Neural progenitor cell (in vitro differentiated cells): ENCODE measurements around the gene PCSK2. TPM values are rescaled to one million over a fixed set of nuclear protein-coding genes. Genes with fewer than 3 reads are reported as not detected.
A peak's percentile ranks its signal among the peaks of the same experiment; 100 is the strongest.

Experiments
- DNase-seq: peaks from one replicate; pipeline ENCODE4 v3.0.0-alpha.2; 2016; ENCODE audit warnings: low spot score
- H2AFZ ChIP-seq: fragments of 200-600 bp; sonication (generic); replicated peaks from 2 replicates; pipeline ENCODE4 v1.6.1; 2016; ENCODE audit warnings: antibody characterized with exemption
- H3F3A ChIP-seq: fragments of 200-600 bp; sonication (generic); 2 replicates; pipeline ENCODE4 v1.6.1; 2016; ENCODE audit warnings: antibody characterized with exemption, low read depth
- H3K27ac ChIP-seq: fragments of 200-600 bp; sonication (generic); 2 replicates; pipeline ENCODE4 v1.5.1; 2016; ENCODE audit warnings: mild to moderate bottlenecking
- H3K27me3 ChIP-seq: fragments of 200-600 bp; sonication (generic); 2 replicates; pipeline ENCODE4 v1.6.1; 2016; ENCODE audit warnings: mild to moderate bottlenecking, moderate library complexity
- H3K36me3 ChIP-seq: fragments of 200-600 bp; sonication (generic); 2 replicates; pipeline ENCODE4 v1.5.1; 2016
- H3K4me1 ChIP-seq: fragments of 200-600 bp; sonication (generic); 2 replicates; pipeline ENCODE4 v1.6.1; 2016; ENCODE audit warnings: mixed run types
- H3K4me2 ChIP-seq: fragments of 200-600 bp; sonication (generic); 2 replicates; pipeline ENCODE4 v1.6.1; 2016
- H3K4me3 ChIP-seq: fragments of 200-600 bp; sonication (generic); 2 replicates; pipeline ENCODE4 v1.5.1; 2016
- H3K79me2 ChIP-seq: fragments of 200-600 bp; sonication (generic); 2 replicates; pipeline ENCODE4 v1.6.1; 2016; ENCODE audit warnings: low read depth
- H3K9ac ChIP-seq: fragments of 200-600 bp; sonication (generic); 2 replicates; pipeline ENCODE4 v1.6.1; 2016
- H3K9me3 ChIP-seq: fragments of 200-600 bp; sonication (generic); 2 replicates; pipeline ENCODE4 v1.5.1; 2016; ENCODE audit warnings: low read depth
- H4K20me1 ChIP-seq: fragments of 200-600 bp; sonication (generic); 2 replicates; pipeline ENCODE4 v1.6.1; 2016; ENCODE audit warnings: low read depth
- H3K27ac Mint-ChIP-seq: 3 replicates; pipeline ENCODE4 v1.8.0; 2021; ENCODE audit warnings: mixed read lengths
- H3K27me3 Mint-ChIP-seq: 2 replicates; pipeline ENCODE4 v1.8.0; 2022; ENCODE audit warnings: low read depth, mild to moderate bottlenecking, inconsistent platforms, moderate library complexity, mixed read lengths; ENCODE audit not compliant: insufficient read depth
- H3K36me3 Mint-ChIP-seq: 3 replicates; pipeline ENCODE4 v1.8.0; 2021; ENCODE audit warnings: mixed read lengths
- H3K4me1 Mint-ChIP-seq: 3 replicates; pipeline ENCODE4 v1.8.0; 2021; ENCODE audit warnings: mixed read lengths
- H3K4me3 Mint-ChIP-seq: 3 replicates; pipeline ENCODE4 v1.8.0; 2021; ENCODE audit warnings: mild to moderate bottlenecking, moderate library complexity, mixed read lengths
- H3K9me3 Mint-ChIP-seq: 3 replicates; pipeline ENCODE4 v1.8.0; 2020; ENCODE audit warnings: mixed read lengths
- EZH2 ChIP-seq: fragments of 200-600 bp; sonication (generic); IDR thresholded peaks from 2 replicates; pipeline ENCODE4 v1.6.1; 2017; ENCODE audit warnings: antibody characterized with exemption, mild to moderate bottlenecking, moderate library complexity
- EZH2phosphoT487 ChIP-seq: fragments of 200-600 bp; sonication (generic); IDR thresholded peaks from 2 replicates; pipeline ENCODE4 v1.6.1; 2017; ENCODE audit warnings: antibody characterized with exemption
- total RNA-seq: library from RNA; depleted of rRNA; stranded (reverse); fragments of >200 nt; gene quantifications from 2 replicates; pipeline ENCODE4 v1.2.3, GENCODE V29; 2015; ENCODE audit warnings: low replicate concordance
- TF ChIP-seq, protein P1 (sequence below): fragments of 200-600 bp; sonication (generic); IDR thresholded peaks from 2 replicates; pipeline ENCODE4 v1.5.1; 2017; ENCODE audit warnings: antibody characterized with exemption, mild to moderate bottlenecking

Gene PCSK2
- total RNA-seq, 1 donor from 2014 or later = 0.07 TPM

DNA sequence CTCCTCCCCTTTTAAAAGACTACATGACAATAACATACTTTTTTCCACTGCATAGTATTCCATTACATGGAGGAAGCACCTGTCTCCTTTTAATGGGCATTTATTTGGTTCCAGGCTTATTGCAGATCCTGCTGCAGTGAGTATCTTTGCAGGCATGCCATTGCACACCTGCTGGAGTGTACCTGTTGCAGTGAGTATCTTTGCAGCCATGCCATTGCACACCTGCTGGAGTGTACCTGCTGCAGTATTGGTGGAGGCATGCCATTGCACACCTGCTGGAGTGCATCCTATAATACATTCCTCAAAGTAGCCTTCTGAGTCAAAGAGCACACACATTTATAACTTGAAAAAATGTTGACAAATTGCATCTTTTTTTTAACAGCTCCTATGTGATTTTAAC lies 302.7 kb downstream of the PCSK2 start:
- H3K36me3 Mint-ChIP-seq = no peaks in the 10 kb centered on the region
- no peak for DNase-seq
- H3K27ac Mint-ChIP-seq = no peak overlapping the region
- no peak overlapping the region for H3K9ac ChIP-seq
- no peaks in the 10 kb centered on the region for H3K36me3 ChIP-seq
- H3F3A ChIP-seq = peaks cover 25% of the 10 kb centered on the region
- peaks cover 7% of the 10 kb centered on the region for H3K9me3 Mint-ChIP-seq
- no peak overlapping the region for H3K4me2 ChIP-seq
- no peak overlapping the region for H2AFZ ChIP-seq
- peaks cover 98% of the 10 kb centered on the region for H3K27me3 ChIP-seq
- peaks cover 59% of the 10 kb centered on the region for H3K27me3 Mint-ChIP-seq
- H4K20me1 ChIP-seq = peaks cover 46% of the 10 kb centered on the region
- no peaks in the 10 kb centered on the region for H3K9me3 ChIP-seq
- no peaks in the 10 kb centered on the region for H3K79me2 ChIP-seq
- H3K4me1 Mint-ChIP-seq = peaks cover 18% of the 10 kb centered on the region
- H3K27ac ChIP-seq = no peak overlapping the region
- H3K4me3 Mint-ChIP-seq = peak overlapping the region; percentile 38
- peaks cover 10% of the 10 kb centered on the region for H3K4me1 ChIP-seq
- H3K4me3 ChIP-seq = no peak overlapping the region
- TF ChIP-seq EZH2 (no peak), EZH2phosphoT487 (no peak)
- TF ChIP-seq, protein P1, sequence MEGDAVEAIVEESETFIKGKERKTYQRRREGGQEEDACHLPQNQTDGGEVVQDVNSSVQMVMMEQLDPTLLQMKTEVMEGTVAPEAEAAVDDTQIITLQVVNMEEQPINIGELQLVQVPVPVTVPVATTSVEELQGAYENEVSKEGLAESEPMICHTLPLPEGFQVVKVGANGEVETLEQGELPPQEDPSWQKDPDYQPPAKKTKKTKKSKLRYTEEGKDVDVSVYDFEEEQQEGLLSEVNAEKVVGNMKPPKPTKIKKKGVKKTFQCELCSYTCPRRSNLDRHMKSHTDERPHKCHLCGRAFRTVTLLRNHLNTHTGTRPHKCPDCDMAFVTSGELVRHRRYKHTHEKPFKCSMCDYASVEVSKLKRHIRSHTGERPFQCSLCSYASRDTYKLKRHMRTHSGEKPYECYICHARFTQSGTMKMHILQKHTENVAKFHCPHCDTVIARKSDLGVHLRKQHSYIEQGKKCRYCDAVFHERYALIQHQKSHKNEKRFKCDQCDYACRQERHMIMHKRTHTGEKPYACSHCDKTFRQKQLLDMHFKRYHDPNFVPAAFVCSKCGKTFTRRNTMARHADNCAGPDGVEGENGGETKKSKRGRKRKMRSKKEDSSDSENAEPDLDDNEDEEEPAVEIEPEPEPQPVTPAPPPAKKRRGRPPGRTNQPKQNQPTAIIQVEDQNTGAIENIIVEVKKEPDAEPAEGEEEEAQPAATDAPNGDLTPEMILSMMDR = no peak

DNA sequence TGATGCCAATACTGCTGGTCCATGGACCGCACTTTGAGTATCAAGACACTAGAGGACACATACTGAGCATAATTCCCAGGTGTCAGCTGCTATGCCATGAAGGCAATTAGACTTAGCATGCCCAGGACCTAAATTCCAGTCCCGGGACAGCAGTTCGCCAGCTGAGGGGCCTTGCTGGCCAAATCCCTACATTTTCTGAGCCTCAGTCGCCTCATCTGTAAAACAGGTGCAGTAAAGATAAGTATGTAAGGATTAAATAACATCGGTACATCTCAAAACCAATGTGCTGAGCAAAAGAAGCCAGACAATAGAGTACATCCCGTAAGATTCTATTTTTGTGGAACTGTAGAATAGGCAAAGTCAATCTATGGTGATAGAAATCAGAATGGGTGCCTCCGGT lies 303.3 kb downstream of the PCSK2 start:
- Mint-ChIP-seq H3K27ac (peak overlapping the region; percentile 74), H3K4me3 (peak overlapping the region; percentile 82), H3K36me3 (no peaks in the 10 kb centered on the region), H3K27me3 (peaks cover 59% of the 10 kb centered on the region), H3K4me1 (peaks cover 18% of the 10 kb centered on the region), H3K9me3 (peaks cover 7% of the 10 kb centered on the region)
- TF ChIP-seq EZH2 (no peak), EZH2phosphoT487 (no peak)
- TF ChIP-seq, protein P1 = no peak
- H3F3A ChIP-seq = peaks cover 25% of the 10 kb centered on the region
- no peak overlapping the region for H3K4me3 ChIP-seq
- H3K27ac ChIP-seq = no peak overlapping the region
- H3K9ac ChIP-seq = no peak overlapping the region
- H3K36me3 ChIP-seq = no peaks in the 10 kb centered on the region
- H3K9me3 ChIP-seq = no peaks in the 10 kb centered on the region
- H3K4me1 ChIP-seq = peaks cover 10% of the 10 kb centered on the region
- H3K79me2 ChIP-seq = no peaks in the 10 kb centered on the region
- H2AFZ ChIP-seq = no peak overlapping the region
- peaks cover 98% of the 10 kb centered on the region for H3K27me3 ChIP-seq
- peaks cover 46% of the 10 kb centered on the region for H4K20me1 ChIP-seq
- DNase-seq = no peak
- no peak overlapping the region for H3K4me2 ChIP-seq

DNA sequence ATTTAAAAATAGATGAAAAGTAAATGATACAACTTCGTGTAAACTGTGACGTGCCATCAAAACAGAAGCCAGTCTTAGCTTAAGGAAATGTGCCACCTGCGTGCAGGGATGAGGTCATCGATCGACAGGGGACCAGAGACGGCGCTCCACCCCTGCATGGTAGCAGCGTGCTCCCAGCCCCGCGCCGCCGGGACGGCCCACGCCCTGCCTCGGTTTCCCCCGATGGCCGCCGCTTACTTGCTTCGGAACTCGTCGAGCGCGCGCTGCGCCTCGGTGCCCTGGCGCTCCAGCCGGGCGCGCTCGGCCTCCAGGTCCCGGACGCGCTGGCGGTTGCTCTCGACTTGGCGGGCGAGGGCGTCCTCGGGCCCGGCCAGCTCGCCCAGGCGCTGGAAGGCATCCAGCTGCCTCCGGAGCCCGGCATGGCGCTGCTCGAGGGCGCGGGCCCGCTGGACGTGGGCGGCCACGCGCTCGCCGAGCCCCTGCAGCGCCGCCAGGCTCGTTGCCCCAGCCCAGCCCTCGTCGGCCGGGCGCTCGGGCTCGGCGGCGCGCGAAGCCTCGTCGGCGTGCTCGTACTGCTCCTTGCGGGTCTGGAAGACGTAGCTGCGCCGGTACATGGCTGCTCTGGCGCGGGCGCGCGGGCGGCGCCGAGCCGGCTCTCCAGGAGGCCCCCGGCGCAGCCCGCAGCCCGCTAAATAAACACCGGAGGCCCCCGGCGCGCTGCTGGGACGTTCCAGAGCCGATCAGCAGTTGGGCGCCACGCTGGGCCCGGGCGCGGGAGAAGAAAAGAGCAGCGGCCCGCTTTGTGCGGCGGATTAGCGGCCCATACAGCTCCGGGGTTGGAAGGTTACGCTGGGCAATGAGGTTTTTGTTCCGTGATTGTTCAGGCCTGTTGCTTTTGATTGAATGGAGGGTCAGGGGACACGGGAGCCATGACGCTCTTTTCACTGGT lies 304.1 kb downstream of the PCSK2 start, which contains the start of gene BFSP1:
Gene BFSP1, minus strand, starts transcription at position 664 of the 949 bp plus-strand sequence. Its CDS starts 50 bp downstream, at position 614.
- H4K20me1 ChIP-seq = peaks cover 46% of the 10 kb centered on the region
- H3K9me3 ChIP-seq = no peaks in the 10 kb centered on the region
- H3K27ac Mint-ChIP-seq = peak within 1 kb of the TSS; percentile 90
- peak; percentile 100 for TF ChIP-seq EZH2phosphoT487
- TF ChIP-seq EZH2 = peak; percentile 50
- TF ChIP-seq, protein P1 = no peak
- H3F3A ChIP-seq = peaks cover 25% of the 10 kb centered on the region
- H3K9ac ChIP-seq = no peak within 1 kb of the TSS
- H3K27me3 Mint-ChIP-seq = peaks cover 59% of the 10 kb centered on the region
- H2AFZ ChIP-seq = no peak within 1 kb of the TSS
- H3K36me3 Mint-ChIP-seq = no peaks in the 10 kb centered on the region
- H3K4me3 Mint-ChIP-seq = peak within 1 kb of the TSS; percentile 86
- H3K4me1 Mint-ChIP-seq = peaks cover 18% of the 10 kb centered on the region
- H3K4me2 ChIP-seq = peak within 1 kb of the TSS; percentile 82
- H3K36me3 ChIP-seq = no peaks in the 10 kb centered on the region
- no peaks in the 10 kb centered on the region for H3K79me2 ChIP-seq
- H3K9me3 Mint-ChIP-seq = peaks cover 7% of the 10 kb centered on the region
- no peak within 1 kb of the TSS for H3K27ac ChIP-seq
- peak; percentile 96 for DNase-seq
- peak within 1 kb of the TSS; percentile 46 for H3K4me3 ChIP-seq
- peaks cover 10% of the 10 kb centered on the region for H3K4me1 ChIP-seq
- peaks cover 98% of the 10 kb centered on the region for H3K27me3 ChIP-seq
